ENCODE results near the gene MFSD6L. TPM values are rescaled to one million over a fixed set of nuclear protein-coding genes. Genes with fewer than 3 reads are reported as not detected.

Gene MFSD6L
- total RNA-seq, result 0.12 and 0.13 TPM in 2 replicates

GRCh38 chr17:8798846-8799569 lies at the start of gene MFSD6L:
Gene MFSD6L, minus strand, starts transcription at chr17:8799365. Its CDS starts 245 bp downstream, at chr17:8799120.
- Mint-ChIP-seq H3K27ac (no peak within 1 kb of the TSS), H3K4me3 (no peak within 1 kb of the TSS), H3K36me3 (ENCODE audit: low read depth) (peaks cover 2% of the 10 kb centered on the region), H3K9me3 (no peaks in the 10 kb centered on the region), H3K4me1 (ENCODE audit: low read depth) (no peaks in the 10 kb centered on the region), H3K27me3 (ENCODE audit: insufficient read depth) (peaks cover 6% of the 10 kb centered on the region)
- no peak for DNase-seq (ENCODE audit: low spot score)
- intact Hi-C loops (cut with micrococcal nuclease), result no loop called here

- H3K9me3 Mint-ChIP-seq, result no peaks in the 10 kb centered on the region
- no peak for DNase-seq (ENCODE audit: low spot score)
- intact Hi-C loops (cut with micrococcal nuclease), result no loop called here
- H3K36me3 Mint-ChIP-seq (ENCODE audit: low read depth), result peaks cover 21% of the 10 kb centered on the region
- no peak overlapping the region for H3K4me3 Mint-ChIP-seq
- H3K27ac Mint-ChIP-seq, result no peak overlapping the region
- no peaks in the 10 kb centered on the region for H3K4me1 Mint-ChIP-seq (ENCODE audit: low read depth)
- H3K27me3 Mint-ChIP-seq (ENCODE audit: insufficient read depth), result no peaks in the 10 kb centered on the region
Observed at GRCh38 chr17:8847891-8848290, 48.7 kb upstream of the MFSD6L start.

GRCh38 chr17:8846768-8847211 lies 47.6 kb upstream of the MFSD6L start:
- Mint-ChIP-seq H3K4me3 (no peak overlapping the region), H3K27ac (no peak overlapping the region), H3K36me3 (ENCODE audit: low read depth) (peaks cover 19% of the 10 kb centered on the region), H3K9me3 (no peaks in the 10 kb centered on the region), H3K4me1 (ENCODE audit: low read depth) (no peaks in the 10 kb centered on the region), H3K27me3 (ENCODE audit: insufficient read depth) (no peaks in the 10 kb centered on the region)
- intact Hi-C loops (cut with micrococcal nuclease), result no loop called here
- no peak for DNase-seq (ENCODE audit: low spot score)

GRCh38 chr17:8844229-8845218 lies 45.4 kb upstream of the MFSD6L start:
- H3K9me3 Mint-ChIP-seq, result no peaks in the 10 kb centered on the region
- H3K27me3 Mint-ChIP-seq (ENCODE audit: insufficient read depth), result no peaks in the 10 kb centered on the region
- no peak for DNase-seq (ENCODE audit: low spot score)
- H3K27ac Mint-ChIP-seq, result no peak overlapping the region
- no peaks in the 10 kb centered on the region for H3K4me1 Mint-ChIP-seq (ENCODE audit: low read depth)
- intact Hi-C loops (cut with micrococcal nuclease), result no loop called here
- peaks cover 16% of the 10 kb centered on the region for H3K36me3 Mint-ChIP-seq (ENCODE audit: low read depth)
- H3K4me3 Mint-ChIP-seq, result no peak overlapping the region

- H3K27me3 Mint-ChIP-seq (ENCODE audit: insufficient read depth), result no peaks in the 10 kb centered on the region
- H3K4me3 Mint-ChIP-seq, result no peak overlapping the region
- no peak overlapping the region for H3K27ac Mint-ChIP-seq
- H3K9me3 Mint-ChIP-seq, result no peaks in the 10 kb centered on the region
- H3K4me1 Mint-ChIP-seq (ENCODE audit: low read depth), result no peaks in the 10 kb centered on the region
- intact Hi-C loops (cut with micrococcal nuclease), result no loop called here
- DNase-seq (ENCODE audit: low spot score), result no peak
- H3K36me3 Mint-ChIP-seq (ENCODE audit: low read depth), result peaks cover 16% of the 10 kb centered on the region
Observed at GRCh38 chr17:8843344-8843743, 44.2 kb upstream of the MFSD6L start.

- Mint-ChIP-seq H3K4me1 (ENCODE audit: low read depth) (no peaks in the 10 kb centered on the region), H3K4me3 (no peak overlapping the region), H3K9me3 (no peaks in the 10 kb centered on the region), H3K27me3 (ENCODE audit: insufficient read depth) (no peaks in the 10 kb centered on the region), H3K27ac (no peak overlapping the region), H3K36me3 (ENCODE audit: low read depth) (peaks cover 15% of the 10 kb centered on the region)
- no peak for DNase-seq (ENCODE audit: low spot score)
- intact Hi-C loops (cut with micrococcal nuclease), result no loop called here
Observed at GRCh38 chr17:8841844-8842243, 42.7 kb upstream of the MFSD6L start.

- peaks cover 3% of the 10 kb centered on the region for H3K36me3 Mint-ChIP-seq (ENCODE audit: low read depth)
Observed at GRCh38 chr17:8839410-8839935, 40.3 kb upstream of the MFSD6L start.

GRCh38 chr17:8838551-8839095 lies 39.5 kb upstream of the MFSD6L start:
- Mint-ChIP-seq H3K4me1 (ENCODE audit: low read depth) (no peaks in the 10 kb centered on the region), H3K4me3 (no peak overlapping the region), H3K27me3 (ENCODE audit: insufficient read depth) (no peaks in the 10 kb centered on the region), H3K36me3 (ENCODE audit: low read depth) (peaks cover 5% of the 10 kb centered on the region), H3K9me3 (no peaks in the 10 kb centered on the region), H3K27ac (no peak overlapping the region)
- no peak for DNase-seq (ENCODE audit: low spot score)
- intact Hi-C loops (cut with micrococcal nuclease), result no loop called here

More at GRCh38 chr17:8839410-8839935, 40.3 kb upstream of the MFSD6L start:
- no peak overlapping the region for H3K4me3 Mint-ChIP-seq
- no peaks in the 10 kb centered on the region for H3K4me1 Mint-ChIP-seq (ENCODE audit: low read depth)
- H3K9me3 Mint-ChIP-seq, result no peaks in the 10 kb centered on the region
- no peak overlapping the region for H3K27ac Mint-ChIP-seq
- intact Hi-C loops (cut with micrococcal nuclease), result no loop called here
- no peak for DNase-seq (ENCODE audit: low spot score)
- H3K27me3 Mint-ChIP-seq (ENCODE audit: insufficient read depth), result no peaks in the 10 kb centered on the region

GRCh38 chr17:8837563-8838075 lies 38.5 kb upstream of the MFSD6L start:
- H3K4me1 Mint-ChIP-seq (ENCODE audit: low read depth), result no peaks in the 10 kb centered on the region
- H3K9me3 Mint-ChIP-seq, result no peaks in the 10 kb centered on the region
- H3K27me3 Mint-ChIP-seq (ENCODE audit: insufficient read depth), result no peaks in the 10 kb centered on the region
- H3K4me3 Mint-ChIP-seq, result no peak overlapping the region
- no peak for DNase-seq (ENCODE audit: low spot score)
- peaks cover 3% of the 10 kb centered on the region for H3K36me3 Mint-ChIP-seq (ENCODE audit: low read depth)
- no peak overlapping the region for H3K27ac Mint-ChIP-seq
- intact Hi-C loops (cut with micrococcal nuclease), result no loop called here

- Mint-ChIP-seq H3K27me3 (ENCODE audit: insufficient read depth) (no peaks in the 10 kb centered on the region), H3K9me3 (no peaks in the 10 kb centered on the region), H3K4me1 (ENCODE audit: low read depth) (no peaks in the 10 kb centered on the region), H3K36me3 (ENCODE audit: low read depth) (peaks cover 3% of the 10 kb centered on the region), H3K27ac (no peak overlapping the region), H3K4me3 (no peak overlapping the region)
- intact Hi-C loops (cut with micrococcal nuclease), result no loop called here
- DNase-seq (ENCODE audit: low spot score), result no peak
Observed at GRCh38 chr17:8836821-8837562, 37.8 kb upstream of the MFSD6L start.

GRCh38 chr17:8835631-8836364 lies 36.6 kb upstream of the MFSD6L start:
- no peaks in the 10 kb centered on the region for H3K9me3 Mint-ChIP-seq
- H3K36me3 Mint-ChIP-seq (ENCODE audit: low read depth), result peaks cover 3% of the 10 kb centered on the region
- no peak overlapping the region for H3K4me3 Mint-ChIP-seq
- no peak for DNase-seq (ENCODE audit: low spot score)
- no peak overlapping the region for H3K27ac Mint-ChIP-seq
- H3K4me1 Mint-ChIP-seq (ENCODE audit: low read depth), result no peaks in the 10 kb centered on the region
- intact Hi-C loops (cut with micrococcal nuclease), result no loop called here
- no peaks in the 10 kb centered on the region for H3K27me3 Mint-ChIP-seq (ENCODE audit: insufficient read depth)
